ENCODE results near the gene FBN1.

DNA sequence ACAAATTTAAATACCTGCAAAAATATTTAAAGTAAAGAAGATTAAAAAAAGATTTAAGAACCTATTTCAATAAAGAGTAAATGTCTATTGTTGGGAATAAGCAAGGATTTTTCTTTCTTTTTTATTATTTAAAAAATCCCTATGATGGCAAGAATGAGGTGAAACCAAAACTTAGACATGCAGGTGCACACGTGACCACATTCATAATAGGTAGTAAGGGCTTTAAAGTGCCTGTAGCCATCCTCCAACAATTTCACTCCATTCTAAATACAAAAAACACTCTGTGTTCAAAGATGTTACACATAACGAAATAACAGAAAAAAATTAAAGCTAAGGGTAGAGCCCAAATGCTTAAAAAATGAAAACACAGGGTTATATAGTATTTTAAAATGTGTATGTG, 74.0 kb downstream of the FBN1 start:
- TF ChIP-seq ZC3H10 (CRISPR knock-in tag; IDR thresholded peaks at IDR 0.05) = no peak
- TF ChIP-seq CSDC2 (CRISPR knock-in tag; IDR thresholded peaks at IDR 0.05) = no peak
- TF ChIP-seq, protein P1, sequence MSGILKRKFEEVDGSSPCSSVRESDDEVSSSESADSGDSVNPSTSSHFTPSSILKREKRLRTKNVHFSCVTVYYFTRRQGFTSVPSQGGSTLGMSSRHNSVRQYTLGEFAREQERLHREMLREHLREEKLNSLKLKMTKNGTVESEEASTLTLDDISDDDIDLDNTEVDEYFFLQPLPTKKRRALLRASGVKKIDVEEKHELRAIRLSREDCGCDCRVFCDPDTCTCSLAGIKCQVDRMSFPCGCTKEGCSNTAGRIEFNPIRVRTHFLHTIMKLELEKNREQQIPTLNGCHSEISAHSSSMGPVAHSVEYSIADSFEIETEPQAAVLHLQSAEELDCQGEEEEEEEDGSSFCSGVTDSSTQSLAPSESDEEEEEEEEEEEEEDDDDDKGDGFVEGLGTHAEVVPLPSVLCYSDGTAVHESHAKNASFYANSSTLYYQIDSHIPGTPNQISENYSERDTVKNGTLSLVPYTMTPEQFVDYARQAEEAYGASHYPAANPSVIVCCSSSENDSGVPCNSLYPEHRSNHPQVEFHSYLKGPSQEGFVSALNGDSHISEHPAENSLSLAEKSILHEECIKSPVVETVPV (CRISPR knock-in tag; IDR thresholded peaks at IDR 0.05) = no peak
- TF ChIP-seq BACH2 (CRISPR knock-in tag; IDR thresholded peaks at IDR 0.05; ENCODE audit: borderline replicate concordance) = no peak
- no peak for TF ChIP-seq ARNTL (CRISPR knock-in tag; IDR thresholded peaks at IDR 0.05; ENCODE audit: borderline replicate concordance, low read depth)
- TF ChIP-seq, protein P2, sequence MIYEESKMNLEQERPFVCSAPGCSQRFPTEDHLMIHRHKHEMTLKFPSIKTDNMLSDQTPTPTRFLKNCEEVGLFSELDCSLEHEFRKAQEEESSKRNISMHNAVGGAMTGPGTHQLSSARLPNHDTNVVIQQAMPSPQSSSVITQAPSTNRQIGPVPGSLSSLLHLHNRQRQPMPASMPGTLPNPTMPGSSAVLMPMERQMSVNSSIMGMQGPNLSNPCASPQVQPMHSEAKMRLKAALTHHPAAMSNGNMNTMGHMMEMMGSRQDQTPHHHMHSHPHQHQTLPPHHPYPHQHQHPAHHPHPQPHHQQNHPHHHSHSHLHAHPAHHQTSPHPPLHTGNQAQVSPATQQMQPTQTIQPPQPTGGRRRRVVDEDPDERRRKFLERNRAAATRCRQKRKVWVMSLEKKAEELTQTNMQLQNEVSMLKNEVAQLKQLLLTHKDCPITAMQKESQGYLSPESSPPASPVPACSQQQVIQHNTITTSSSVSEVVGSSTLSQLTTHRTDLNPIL (CRISPR knock-in tag; IDR thresholded peaks at IDR 0.05; ENCODE audit: low read depth) = no peak
- TF ChIP-seq, protein P3, sequence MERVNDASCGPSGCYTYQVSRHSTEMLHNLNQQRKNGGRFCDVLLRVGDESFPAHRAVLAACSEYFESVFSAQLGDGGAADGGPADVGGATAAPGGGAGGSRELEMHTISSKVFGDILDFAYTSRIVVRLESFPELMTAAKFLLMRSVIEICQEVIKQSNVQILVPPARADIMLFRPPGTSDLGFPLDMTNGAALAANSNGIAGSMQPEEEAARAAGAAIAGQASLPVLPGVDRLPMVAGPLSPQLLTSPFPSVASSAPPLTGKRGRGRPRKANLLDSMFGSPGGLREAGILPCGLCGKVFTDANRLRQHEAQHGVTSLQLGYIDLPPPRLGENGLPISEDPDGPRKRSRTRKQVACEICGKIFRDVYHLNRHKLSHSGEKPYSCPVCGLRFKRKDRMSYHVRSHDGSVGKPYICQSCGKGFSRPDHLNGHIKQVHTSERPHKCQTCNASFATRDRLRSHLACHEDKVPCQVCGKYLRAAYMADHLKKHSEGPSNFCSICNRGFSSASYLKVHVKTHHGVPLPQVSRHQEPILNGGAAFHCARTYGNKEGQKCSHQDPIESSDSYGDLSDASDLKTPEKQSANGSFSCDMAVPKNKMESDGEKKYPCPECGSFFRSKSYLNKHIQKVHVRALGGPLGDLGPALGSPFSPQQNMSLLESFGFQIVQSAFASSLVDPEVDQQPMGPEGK (CRISPR knock-in tag; IDR thresholded peaks at IDR 0.05; ENCODE audit: borderline replicate concordance) = no peak
- TF ChIP-seq OSR1 (CRISPR knock-in tag; IDR thresholded peaks at IDR 0.05) = no peak
- no peak for TF ChIP-seq RARB (CRISPR knock-in tag; IDR thresholded peaks at IDR 0.05)
- TF ChIP-seq ZNF565 (CRISPR knock-in tag; conservative IDR thresholded peaks at IDR 0.05; ENCODE audit: low read depth) = no peak
